K562 (cell line): Measurements from ENCODE around the gene HS6ST1. TPM values are rescaled to one million over a fixed set of nuclear protein-coding genes. Genes with fewer than 3 reads are reported as not detected.

ENCODE experiments used
- ATF7 ChIP-seq: fragments of 450-650 bp; IDR thresholded peaks from 2 replicates; pipeline ENCODE4 v1.7.1; 2014; ENCODE audit warnings: mild to moderate bottlenecking, moderate library complexity
- CEBPG ChIP-seq, 3 experiments: fragments of 200-800 bp in 1 of 3; sonication (Bioruptor generic) in 1 of 3; sonication (generic) in 1 of 3; formaldehyde crosslinking in 1 of 3; IDR thresholded peaks in 2 of 3; conservative IDR thresholded peaks in 1 of 3; 2 replicates each; pipeline versions ENCODE4 v1.6.1 to v1.8.0; 2016 to 2022; ENCODE audit warnings: missing compliant biosample characterization in 2 of 3, missing genetic modification characterization in 2 of 3, mild to moderate bottlenecking in 1 of 3, missing genetic modification reagents in 1 of 3
- FOXJ2 ChIP-seq: fragments of 200-800 bp; sonication (Bioruptor generic); IDR thresholded peaks from 2 replicates; pipeline ENCODE4 v1.6.1; 2016; ENCODE audit warnings: missing genetic modification characterization, missing compliant biosample characterization
- GTF2E2 ChIP-seq: fragments of 200-800 bp; sonication (Bioruptor generic); IDR thresholded peaks from 2 replicates; pipeline ENCODE4 v1.6.1; 2016; ENCODE audit warnings: missing genetic modification characterization, missing compliant biosample characterization
- KLF13 ChIP-seq: fragments of 450-650 bp; IDR thresholded peaks from 2 replicates; pipeline ENCODE4 v1.6.1; 2016; ENCODE audit warnings: missing genetic modification characterization, low read depth, mild to moderate bottlenecking, missing compliant biosample characterization, moderate library complexity, borderline replicate concordance
- LARP7 ChIP-seq: fragments of 450-650 bp; IDR thresholded peaks from 2 replicates; pipeline ENCODE4 v1.6.1; 2016
- NR4A1 ChIP-seq, 2 experiments: fragments of 250-450 bp in 1 of 2; fragments of 450-650 bp in 1 of 2; sonication (Bioruptor Pico) in 1 of 2; IDR thresholded peaks; 2 replicates each; pipeline versions ENCODE4 v1.4.0 to v1.6.1; 2016 to 2020; ENCODE audit warnings: mild to moderate bottlenecking in 2 of 2, missing compliant biosample characterization in 1 of 2, missing genetic modification characterization in 1 of 2, moderate library complexity in 1 of 2
- PRMT5 ChIP-seq: sonication (generic); formaldehyde crosslinking; IDR thresholded peaks from 2 replicates; pipeline ENCODE4 v1.5.0; 2020; ENCODE audit warnings: missing genetic modification reagents
- SMAD4 ChIP-seq: fragments of 250-450 bp; sonication (Bioruptor Pico); conservative IDR thresholded peaks from 2 replicates; pipeline ENCODE4 v1.8.0; 2021; ENCODE audit warnings: inconsistent platforms, mild to moderate bottlenecking, moderate library complexity
- SMARCB1 ChIP-seq: IDR thresholded peaks from 2 replicates; pipeline ENCODE4 v1.6.1; 2011; ENCODE audit warnings: improper control_type of control experiment, low read depth; ENCODE audit not compliant: insufficient read length
- STAT5B ChIP-seq: fragments of 250-450 bp; sonication (Bioruptor Pico); IDR thresholded peaks from 2 replicates; pipeline ENCODE4 v1.8.0; 2021; ENCODE audit warnings: mild to moderate bottlenecking, inconsistent platforms
- TAF15 ChIP-seq: fragments of 200-400 bp; formaldehyde crosslinking; IDR thresholded peaks from 2 replicates; pipeline ENCODE4 v1.6.1; 2017; ENCODE audit warnings: mild to moderate bottlenecking, low read depth, low read length, moderate library complexity
- TAF9B ChIP-seq: fragments of 450-650 bp; IDR thresholded peaks from 2 replicates; pipeline ENCODE4 v1.6.1; 2018; ENCODE audit warnings: mild to moderate bottlenecking; ENCODE audit not compliant: partially characterized antibody
- TBL1XR1 ChIP-seq, 2 experiments: IDR thresholded peaks; 2 replicates each; pipeline ENCODE4 v1.6.1; 2012; ENCODE audit warnings: improper control_type of control experiment in 2 of 2, low read length in 2 of 2, mild to moderate bottlenecking in 1 of 2
- ZC3H11A ChIP-seq: IDR thresholded peaks from 2 replicates; pipeline ENCODE4 v1.6.1; 2012; ENCODE audit warnings: low read depth, low read length, improper control_type of control experiment
- ZNF124 ChIP-seq: sonication (generic); formaldehyde crosslinking; IDR thresholded peaks from 2 replicates; pipeline ENCODE4 v1.8.1; 2022; ENCODE audit warnings: missing genetic modification reagents
- ZNF316 ChIP-seq: fragments of 450-650 bp; IDR thresholded peaks from 2 replicates; pipeline ENCODE4 v1.6.1; 2016
- ZNF830 ChIP-seq: fragments of 250-450 bp; sonication (Bioruptor Pico); IDR thresholded peaks from 2 replicates; pipeline ENCODE4 v1.5.0; 2021; ENCODE audit warnings: mild to moderate bottlenecking
- polyA plus RNA-seq, 8 experiments: library from polyadenylated mRNA; depleted of rRNA in 4 of 8; stranded (reverse) in 5 of 8; unstranded in 3 of 8; fragments of >200 nt; fragmentation: Nextera tagmentation in 2 of 8; fragmentation: Illumina TruSeq in 1 of 8; extraction: Ambion mirVana in 2 of 8; extraction: Trizol in 1 of 8; gene quantifications; 2 replicates each; pipeline versions ENCODE4 v1.2.1 to v1.2.3, GENCODE V29; 2011 to 2014; ENCODE audit warnings: inconsistent platforms in 1 of 8, missing spikeins in 1 of 8
- total RNA-seq, 7 experiments: library from RNA; depleted of rRNA in 6 of 7; stranded (reverse); fragments of >200 nt in 6 of 7; fragmentation: Illumina TruSeq in 2 of 7; extraction: Trizol in 2 of 7; gene quantifications; 2 replicates each; pipeline versions ENCODE4 v1.2.1 to v1.2.3, GENCODE V29; 2011 to 2021; ENCODE audit warnings: low replicate concordance in 1 of 7
- TF ChIP-seq, protein P1 (sequence below): fragments of 250-450 bp; sonication (Bioruptor Pico); IDR thresholded peaks from 2 replicates; pipeline ENCODE4 v1.5.0; 2021
- TF ChIP-seq, protein P2 (sequence below): IDR thresholded peaks from 3 replicates; pipeline ENCODE4 v1.6.1; 2011; ENCODE audit warnings: borderline replicate concordance, mild to moderate bottlenecking, moderate library complexity; ENCODE audit not compliant: insufficient read length; ENCODE audit errors: extremely low read depth
- TF ChIP-seq, protein P3 (sequence below): fragments of 450-650 bp; formaldehyde crosslinking; IDR thresholded peaks from 2 replicates; pipeline ENCODE4 v1.4.0; 2020; ENCODE audit warnings: mild to moderate bottlenecking, mixed read lengths

HS6ST1 gene
- total and polyA plus RNA-seq, 9 of the 15 experiments (the other 6 are each of a cell fraction or from before 2014, with no cell fraction given), result 0.06 to 7.4 (median 3.8) TPM

DNA sequence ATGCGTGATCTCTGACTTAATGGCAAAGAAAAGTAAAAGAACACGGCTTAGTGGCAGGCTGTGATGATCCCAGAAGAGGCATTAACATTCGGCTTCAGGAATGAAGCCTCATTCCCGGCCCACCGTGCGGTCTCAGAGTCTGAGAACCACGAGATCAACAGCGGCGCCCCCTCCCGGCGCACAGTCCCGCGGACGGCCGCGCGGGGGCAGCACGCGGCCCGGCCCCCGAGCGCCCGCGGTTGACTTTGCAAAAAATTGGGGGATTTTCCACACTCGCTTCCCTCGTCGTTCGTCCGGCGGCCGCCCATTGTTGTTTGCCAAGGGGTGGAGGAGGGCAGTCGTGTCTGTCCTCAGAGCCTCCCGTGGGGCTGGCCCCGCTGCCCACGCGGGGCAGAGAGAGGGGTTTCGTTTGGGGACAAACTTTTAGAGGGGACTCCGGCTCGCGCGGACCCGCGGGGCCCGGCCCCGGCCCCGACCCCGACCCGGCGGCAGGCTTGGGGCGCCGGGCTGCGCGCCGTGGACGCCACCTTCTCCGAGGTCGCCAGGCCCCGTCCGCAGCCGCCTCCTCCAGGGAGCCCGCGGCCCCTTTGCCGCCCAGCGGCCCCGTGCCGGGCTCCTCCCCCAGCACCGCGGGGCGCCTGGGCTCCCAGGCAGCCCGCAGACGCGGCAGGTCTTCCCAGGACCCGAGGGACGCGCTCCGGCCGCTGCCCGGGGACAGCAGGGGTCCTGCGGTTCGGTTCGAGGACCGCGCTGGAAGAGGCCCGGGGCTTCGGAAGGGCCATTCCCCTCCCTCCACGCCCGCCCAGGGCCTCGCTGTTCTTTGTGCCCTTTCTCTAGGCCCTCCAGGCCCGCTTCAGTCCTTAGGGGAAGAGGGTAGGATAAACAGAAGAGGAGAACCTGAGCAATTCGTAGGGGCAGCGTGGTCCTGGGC is 3.4 kb upstream of the HS6ST1 start (continued):
- TF ChIP-seq ZC3H11A (no peak), LARP7 (no peak), PRMT5 (CRISPR knock-in tag) (no peak), KLF13 (tag) (0 out of 2 replicates have a peak, but pooled peaks have one; percentile 20), ATF7 (peak; percentile 56; the same call in 1 of the 2 replicates), CEBPG (CRISPR knock-in tag; IDR thresholded peaks at IDR 0.05) (no peak), CEBPG (tag; conservative IDR thresholded peaks at IDR 0.05 in 1 of 2, IDR thresholded peaks at IDR 0.05 in 1 of 2) (no peak), TAF9B (no peak), GTF2E2 (no peak), ZNF124 (CRISPR knock-in tag) (no peak), ZNF830 (CRISPR knock-in tag) (no peak), NR4A1 (CRISPR knock-in tag; IDR thresholded peaks at IDR 0.05) (no peak), NR4A1 (tag; IDR thresholded peaks at IDR 0.05) (peak; percentile 61; the same call in 1 of the 2 replicates), TBL1XR1 (IDR thresholded peaks at IDR 0.05; ENCODE audit: low read length in 2 of 2) (peak in 1 of 2 experiments; percentile 47; a peak in 1 of 4 replicates), SMAD4 (CRISPR knock-in tag) (peak; percentile 73), FOXJ2 (tag) (no peak), TAF15 (no peak), SMARCB1 (no peak), ZNF316 (no peak), STAT5B (no peak)
- TF ChIP-seq, protein P1, sequence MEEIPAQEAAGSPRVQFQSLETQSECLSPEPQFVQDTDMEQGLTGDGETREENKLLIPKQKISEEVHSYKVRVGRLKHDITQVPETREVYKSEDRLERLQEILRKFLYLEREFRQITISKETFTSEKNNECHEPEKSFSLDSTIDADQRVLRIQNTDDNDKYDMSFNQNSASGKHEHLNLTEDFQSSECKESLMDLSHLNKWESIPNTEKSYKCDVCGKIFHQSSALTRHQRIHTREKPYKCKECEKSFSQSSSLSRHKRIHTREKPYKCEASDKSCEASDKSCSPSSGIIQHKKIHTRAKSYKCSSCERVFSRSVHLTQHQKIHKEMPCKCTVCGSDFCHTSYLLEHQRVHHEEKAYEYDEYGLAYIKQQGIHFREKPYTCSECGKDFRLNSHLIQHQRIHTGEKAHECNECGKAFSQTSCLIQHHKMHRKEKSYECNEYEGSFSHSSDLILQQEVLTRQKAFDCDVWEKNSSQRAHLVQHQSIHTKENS (CRISPR knock-in tag), result no peak
- TF ChIP-seq, protein P2, sequence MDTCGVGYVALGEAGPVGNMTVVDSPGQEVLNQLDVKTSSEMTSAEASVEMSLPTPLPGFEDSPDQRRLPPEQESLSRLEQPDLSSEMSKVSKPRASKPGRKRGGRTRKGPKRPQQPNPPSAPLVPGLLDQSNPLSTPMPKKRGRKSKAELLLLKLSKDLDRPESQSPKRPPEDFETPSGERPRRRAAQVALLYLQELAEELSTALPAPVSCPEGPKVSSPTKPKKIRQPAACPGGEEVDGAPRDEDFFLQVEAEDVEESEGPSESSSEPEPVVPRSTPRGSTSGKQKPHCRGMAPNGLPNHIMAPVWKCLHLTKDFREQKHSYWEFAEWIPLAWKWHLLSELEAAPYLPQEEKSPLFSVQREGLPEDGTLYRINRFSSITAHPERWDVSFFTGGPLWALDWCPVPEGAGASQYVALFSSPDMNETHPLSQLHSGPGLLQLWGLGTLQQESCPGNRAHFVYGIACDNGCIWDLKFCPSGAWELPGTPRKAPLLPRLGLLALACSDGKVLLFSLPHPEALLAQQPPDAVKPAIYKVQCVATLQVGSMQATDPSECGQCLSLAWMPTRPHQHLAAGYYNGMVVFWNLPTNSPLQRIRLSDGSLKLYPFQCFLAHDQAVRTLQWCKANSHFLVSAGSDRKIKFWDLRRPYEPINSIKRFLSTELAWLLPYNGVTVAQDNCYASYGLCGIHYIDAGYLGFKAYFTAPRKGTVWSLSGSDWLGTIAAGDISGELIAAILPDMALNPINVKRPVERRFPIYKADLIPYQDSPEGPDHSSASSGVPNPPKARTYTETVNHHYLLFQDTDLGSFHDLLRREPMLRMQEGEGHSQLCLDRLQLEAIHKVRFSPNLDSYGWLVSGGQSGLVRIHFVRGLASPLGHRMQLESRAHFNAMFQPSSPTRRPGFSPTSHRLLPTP, result peak; percentile 44
- TF ChIP-seq, protein P3, sequence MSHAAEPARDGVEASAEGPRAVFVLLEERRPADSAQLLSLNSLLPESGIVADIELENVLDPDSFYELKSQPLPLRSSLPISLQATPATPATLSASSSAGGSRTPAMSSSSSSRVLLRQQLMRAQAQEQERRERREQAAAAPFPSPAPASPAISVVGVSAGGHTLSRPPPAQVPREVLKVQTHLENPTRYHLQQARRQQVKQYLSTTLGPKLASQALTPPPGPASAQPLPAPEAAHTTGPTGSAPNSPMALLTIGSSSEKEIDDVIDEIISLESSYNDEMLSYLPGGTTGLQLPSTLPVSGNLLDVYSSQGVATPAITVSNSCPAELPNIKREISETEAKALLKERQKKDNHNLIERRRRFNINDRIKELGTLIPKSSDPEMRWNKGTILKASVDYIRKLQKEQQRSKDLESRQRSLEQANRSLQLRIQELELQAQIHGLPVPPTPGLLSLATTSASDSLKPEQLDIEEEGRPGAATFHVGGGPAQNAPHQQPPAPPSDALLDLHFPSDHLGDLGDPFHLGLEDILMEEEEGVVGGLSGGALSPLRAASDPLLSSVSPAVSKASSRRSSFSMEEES (CRISPR knock-in tag), result no peak
